ENCODE data around the gene PPM1E.
"Not testable (repeated sequence)": the region's sequence is repeated elsewhere in the genome, so short reads cannot be mapped to it uniquely, and the experiment has no call there.

The PPM1E gene

GRCh38 chr17:58957725-58958073 is 202.0 kb downstream of the PPM1E start:
- DNase-seq: not testable (repeated sequence)

- peak; percentile 57 for DNase-seq
Measured at GRCh38 chr17:58960068-58960467, 204.4 kb downstream of the PPM1E start.

- no peak for DNase-seq
Measured at GRCh38 chr17:58965221-58965620, 209.6 kb downstream of the PPM1E start.

- DNase-seq: no peak
Measured at GRCh38 chr17:58966208-58966607, 210.6 kb downstream of the PPM1E start.

- DNase-seq: no peak
Measured at GRCh38 chr17:58968426-58969061, 212.9 kb downstream of the PPM1E start.

GRCh38 chr17:58969156-58969555 is 213.5 kb downstream of the PPM1E start:
- no peak for DNase-seq

GRCh38 chr17:58969612-58970011 is 214.0 kb downstream of the PPM1E start:
- DNase-seq: no peak

GRCh38 chr17:58970609-58971450 is 215.2 kb downstream of the PPM1E start:
- peak; percentile 47 for DNase-seq

GRCh38 chr17:58974354-58974753 is 218.7 kb downstream of the PPM1E start:
- no peak for DNase-seq

GRCh38 chr17:58976541-58976940 is 220.9 kb downstream of the PPM1E start:
- no peak for DNase-seq

- no peak for DNase-seq
Measured at GRCh38 chr17:58980706-58981481, 225.2 kb downstream of the PPM1E start.

GRCh38 chr17:58982626-58983025 is 227.0 kb downstream of the PPM1E start:
- DNase-seq: no peak

- DNase-seq: no peak
Measured at GRCh38 chr17:58985367-58985766, 229.7 kb downstream of the PPM1E start.

- no peak for DNase-seq
Measured at GRCh38 chr17:58985971-58986370, 230.3 kb downstream of the PPM1E start.

GRCh38 chr17:58989629-58990028 is 234.0 kb downstream of the PPM1E start:
- DNase-seq: no peak

- DNase-seq: peak; percentile 67
Measured at GRCh38 chr17:58991718-58992331, 236.2 kb downstream of the PPM1E start.

GRCh38 chr17:58993311-58993710 is 237.7 kb downstream of the PPM1E start:
- DNase-seq: no peak

GRCh38 chr17:58995247-58995940 is 239.7 kb downstream of the PPM1E start:
- DNase-seq: peak; percentile 47

- DNase-seq: no peak
Measured at GRCh38 chr17:58996968-58997367, 241.3 kb downstream of the PPM1E start.

- no peak for DNase-seq
Measured at GRCh38 chr17:58997756-58998553, 242.3 kb downstream of the PPM1E start.

- DNase-seq: no peak
Measured at GRCh38 chr17:58998871-58999270, 243.2 kb downstream of the PPM1E start.

GRCh38 chr17:58999500-58999899 is 243.8 kb downstream of the PPM1E start:
- no peak for DNase-seq

Measured in fibroblast of skin of right quadriceps (primary cell).